Adipocyte (in vitro differentiated cells): ENCODE data around the gene BNIP3.

Experiments used
- DNase-seq: peaks from one replicate; pipeline ENCODE4 v3.0.0-alpha.2; 2015; ENCODE audit warnings: low read depth
- H3K27me3 ChIP-seq: replicated peaks from 2 replicates; pipeline ENCODE4 v1.7.0; 2013; ENCODE audit warnings: mild to moderate bottlenecking, low read length, moderate library complexity; ENCODE audit not compliant: control insufficient read depth, insufficient read depth
- H3K36me3 ChIP-seq: 2 replicates; pipeline ENCODE4 v1.7.0; 2013; ENCODE audit warnings: low read length, mild to moderate bottlenecking, moderate library complexity; ENCODE audit not compliant: control insufficient read depth, insufficient read depth, severe bottlenecking
- H3K4me1 ChIP-seq: 2 replicates; pipeline ENCODE4 v1.7.0; 2013; ENCODE audit warnings: mild to moderate bottlenecking, low read length, moderate library complexity; ENCODE audit not compliant: control insufficient read depth, insufficient read depth
- H3K4me3 ChIP-seq: 2 replicates; pipeline ENCODE4 v1.7.0; 2013; ENCODE audit warnings: mild to moderate bottlenecking, low read length, moderate library complexity
- H3K9ac ChIP-seq: 2 replicates; pipeline ENCODE4 v1.7.0; 2013; ENCODE audit warnings: mild to moderate bottlenecking, low read length, moderate library complexity
- H3K9me3 ChIP-seq: 2 replicates; pipeline ENCODE4 v1.7.0; 2013; ENCODE audit warnings: mild to moderate bottlenecking, low read length, moderate library complexity; ENCODE audit not compliant: control insufficient read depth

Gene BNIP3

DNA sequence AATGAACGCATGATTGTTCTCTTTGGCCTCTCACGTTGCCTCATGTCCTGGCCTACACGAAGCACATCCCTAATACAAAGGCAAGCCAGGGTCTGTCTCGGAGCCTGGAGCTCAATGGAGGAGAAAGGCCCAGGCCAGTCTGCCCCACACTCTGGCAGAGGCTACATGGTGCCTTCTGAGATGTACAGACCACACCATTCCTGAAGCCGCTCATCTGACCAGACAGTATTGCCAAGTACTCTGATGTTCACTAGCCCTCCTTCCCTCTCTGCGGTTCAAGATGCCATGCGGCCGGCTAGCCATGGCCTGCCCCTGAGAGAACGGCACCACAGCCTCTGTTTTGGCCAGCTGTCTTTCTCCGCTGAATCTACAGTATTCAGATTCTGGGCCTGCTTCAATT lies 5.9 kb downstream of the BNIP3 start:
- Histone ChIP-seq H3K4me1 (peaks cover 29% of the 10 kb centered on the region), H3K9ac (no peak overlapping the region), H3K27me3 (no peaks in the 10 kb centered on the region), H3K4me3 (no peak overlapping the region), H3K9me3 (no peaks in the 10 kb centered on the region), H3K36me3 (peaks cover 49% of the 10 kb centered on the region)
- DNase-seq = no peak

DNA sequence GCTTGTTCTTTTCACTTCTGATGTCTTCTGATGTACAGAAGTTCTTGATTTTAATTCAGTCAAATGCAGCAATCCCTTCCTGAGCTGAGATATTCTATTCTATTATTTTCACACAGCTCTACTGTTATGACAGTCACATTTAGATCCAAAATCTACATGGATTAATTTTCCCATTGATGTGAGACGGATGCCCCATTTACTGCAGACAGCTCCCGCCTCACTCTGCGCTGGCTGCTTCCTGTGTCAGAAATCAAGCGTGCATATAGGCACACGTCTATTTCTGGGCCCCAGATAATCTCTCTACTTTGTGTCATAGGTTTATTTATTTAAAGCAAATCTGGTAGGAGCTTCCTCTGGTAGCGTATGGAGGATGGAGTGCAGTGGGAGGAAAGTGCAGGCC lies 6.7 kb downstream of the BNIP3 start:
- Histone ChIP-seq H3K27me3 (no peaks in the 10 kb centered on the region), H3K36me3 (peaks cover 57% of the 10 kb centered on the region), H3K9ac (no peak overlapping the region), H3K9me3 (no peaks in the 10 kb centered on the region), H3K4me3 (no peak overlapping the region), H3K4me1 (peaks cover 29% of the 10 kb centered on the region)
- no peak for DNase-seq

DNA sequence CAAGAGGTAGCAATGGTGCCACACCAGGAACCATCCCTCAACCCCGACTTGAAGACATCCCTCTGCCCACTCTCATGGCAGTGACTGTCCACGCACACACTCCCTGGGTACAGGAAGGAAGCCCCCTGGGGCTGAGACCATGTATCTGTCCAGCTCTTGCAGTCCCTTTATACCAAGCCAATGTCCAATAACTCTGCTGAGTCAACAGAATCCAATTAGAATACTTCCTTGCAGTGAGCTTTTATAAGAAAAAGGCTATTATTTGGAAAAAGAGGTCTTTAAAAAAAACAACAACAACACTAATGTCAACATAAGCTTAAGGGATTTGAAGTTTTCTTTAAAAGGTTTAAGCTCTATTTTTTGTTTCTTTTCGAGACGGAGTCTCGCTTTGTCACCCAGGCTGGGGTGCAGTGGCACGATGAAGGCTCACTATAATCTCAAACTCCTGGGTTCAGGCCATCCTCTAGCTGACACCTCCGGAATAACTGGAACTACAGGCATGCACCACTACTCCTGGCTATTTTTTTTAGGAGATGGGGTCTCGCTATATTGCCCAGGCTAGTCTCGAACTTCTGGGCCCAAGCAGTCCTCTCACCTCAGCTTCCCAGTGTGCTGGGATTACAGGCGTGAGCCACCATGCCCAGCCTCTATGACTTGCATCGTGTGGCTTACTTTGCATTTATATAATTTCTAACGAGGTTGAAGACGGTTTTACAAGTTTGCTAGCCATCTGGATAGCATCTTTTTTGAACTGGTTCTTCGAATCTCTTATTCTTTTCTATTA lies 7.5 kb downstream of the BNIP3 start:
- DNase-seq = no peak
- Histone ChIP-seq H3K4me3 (no peak overlapping the region), H3K36me3 (peaks cover 65% of the 10 kb centered on the region), H3K9ac (no peak overlapping the region), H3K9me3 (no peaks in the 10 kb centered on the region), H3K27me3 (no peaks in the 10 kb centered on the region), H3K4me1 (peaks cover 24% of the 10 kb centered on the region)

DNA sequence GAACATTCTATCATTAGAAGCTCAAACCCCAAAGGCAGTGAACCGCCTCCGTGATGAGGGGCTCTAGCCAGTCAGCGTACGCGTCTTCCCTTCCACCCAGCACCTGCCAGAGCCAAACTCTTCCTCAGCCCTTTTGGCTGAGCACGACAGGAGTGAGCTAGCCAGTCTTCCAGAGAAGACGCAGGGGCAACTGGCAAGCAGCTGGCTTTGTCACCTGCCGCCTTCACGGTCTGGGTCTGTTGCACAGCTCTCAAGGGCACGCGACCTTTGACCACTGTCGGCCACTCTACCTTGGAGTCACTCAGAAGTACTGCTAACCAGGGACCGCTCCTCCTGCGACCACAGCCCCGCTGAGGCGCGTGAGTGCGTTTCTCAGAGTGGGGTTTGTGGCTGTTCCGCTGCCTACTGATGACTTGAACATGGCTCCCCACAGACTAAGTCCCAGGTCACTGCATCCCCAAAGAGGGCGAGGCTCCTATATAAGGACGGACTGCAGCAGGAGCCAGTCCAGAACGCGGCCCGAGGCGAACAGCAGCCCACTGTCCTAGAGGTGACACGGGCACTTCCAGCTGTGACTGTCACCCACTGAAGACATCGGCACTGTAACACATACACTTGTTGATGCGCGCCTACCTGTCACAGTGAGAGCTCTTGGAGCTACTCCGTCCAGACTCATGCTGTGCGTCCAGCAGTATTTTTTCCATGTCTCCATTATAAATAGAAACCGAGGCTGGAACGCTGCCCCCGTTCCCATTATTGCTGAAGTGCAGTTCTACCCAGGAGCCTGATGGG lies 8.4 kb downstream of the BNIP3 start:
- H3K4me1 ChIP-seq = peaks cover 16% of the 10 kb centered on the region
- no peaks in the 10 kb centered on the region for H3K27me3 ChIP-seq
- no peak for DNase-seq
- H3K36me3 ChIP-seq = peaks cover 74% of the 10 kb centered on the region
- no peak overlapping the region for H3K9ac ChIP-seq
- H3K9me3 ChIP-seq = no peaks in the 10 kb centered on the region
- no peak overlapping the region for H3K4me3 ChIP-seq

DNA sequence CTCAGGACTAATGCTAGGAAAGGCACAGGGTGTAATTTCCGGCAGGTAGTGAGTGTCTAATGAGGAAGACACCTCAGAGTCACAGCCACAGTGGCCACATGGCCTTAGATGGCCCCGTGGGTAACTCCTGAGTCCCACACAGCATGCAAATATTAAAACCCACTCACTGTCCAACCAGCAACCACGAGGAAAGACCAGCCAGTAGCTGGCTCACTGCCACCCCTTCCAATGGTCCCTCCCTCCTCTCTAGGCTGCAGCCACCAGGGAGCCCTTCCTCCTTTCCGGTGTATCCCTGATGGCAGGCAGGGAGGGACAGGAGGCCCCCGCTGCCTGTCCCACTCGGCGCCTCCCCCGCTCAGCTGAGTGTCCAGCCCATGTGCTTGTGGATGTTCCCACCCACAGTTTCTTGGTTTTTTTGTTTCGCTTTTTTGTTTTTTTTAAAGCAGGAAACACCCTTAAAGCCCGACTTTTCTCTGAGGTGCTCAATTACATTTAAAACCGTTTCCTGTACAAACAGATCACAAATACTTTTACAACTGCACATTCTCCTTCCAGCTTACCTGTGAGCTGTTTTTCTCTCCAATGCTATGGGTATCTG lies 9.2 kb downstream of the BNIP3 start:
- H3K27me3 ChIP-seq = no peaks in the 10 kb centered on the region
- H3K4me1 ChIP-seq = peaks cover 13% of the 10 kb centered on the region
- DNase-seq = no peak
- H3K9me3 ChIP-seq = no peaks in the 10 kb centered on the region
- H3K36me3 ChIP-seq = peaks cover 77% of the 10 kb centered on the region
- no peak overlapping the region for H3K9ac ChIP-seq
- no peak overlapping the region for H3K4me3 ChIP-seq

DNA sequence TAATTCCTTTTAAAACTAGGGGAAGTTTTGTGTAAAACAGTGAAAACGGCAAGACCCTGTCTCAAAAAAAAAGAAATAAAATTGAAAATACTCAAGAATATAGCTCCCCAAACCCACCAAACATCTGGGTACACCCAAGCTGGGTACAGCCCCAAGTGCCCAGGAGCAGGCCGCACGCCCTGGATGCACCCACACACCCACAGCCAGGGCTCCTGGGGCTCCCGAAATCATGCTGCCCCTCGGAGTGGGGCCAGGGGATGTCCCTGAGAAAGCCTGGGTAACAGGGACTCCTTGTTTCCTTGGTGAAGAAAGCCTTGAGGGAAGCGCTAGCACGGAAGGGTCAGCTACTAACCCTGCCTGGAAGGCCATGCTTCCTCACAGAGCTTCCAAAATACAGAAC lies 10.1 kb downstream of the BNIP3 start:
- H3K36me3 ChIP-seq = peaks cover 83% of the 10 kb centered on the region
- no peaks in the 10 kb centered on the region for H3K27me3 ChIP-seq
- H3K4me3 ChIP-seq = no peak overlapping the region
- peaks cover 13% of the 10 kb centered on the region for H3K4me1 ChIP-seq
- no peak overlapping the region for H3K9ac ChIP-seq
- DNase-seq = no peak
- no peaks in the 10 kb centered on the region for H3K9me3 ChIP-seq

DNA sequence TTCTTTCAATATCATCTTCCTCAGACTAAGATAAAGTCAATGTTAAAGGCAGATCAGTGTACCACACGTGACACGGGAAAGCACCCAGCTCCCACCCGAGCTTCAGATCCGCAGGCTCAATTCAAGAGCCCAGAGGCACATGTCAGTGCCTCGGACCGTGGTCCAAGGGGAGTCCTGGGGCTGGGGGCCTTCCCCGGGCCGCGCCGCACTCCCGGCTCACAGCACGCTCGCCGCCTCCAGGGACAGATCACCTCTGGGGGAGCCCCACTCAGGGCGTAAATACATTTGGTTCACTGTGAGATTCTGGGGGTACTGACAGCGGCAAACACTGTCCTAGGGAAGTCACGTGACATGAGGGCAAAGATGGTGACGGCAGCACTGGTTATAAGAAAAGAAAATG lies 10.8 kb downstream of the BNIP3 start:
- Histone ChIP-seq H3K9ac (no peak overlapping the region), H3K27me3 (no peaks in the 10 kb centered on the region), H3K4me1 (peaks cover 13% of the 10 kb centered on the region), H3K36me3 (peaks cover 86% of the 10 kb centered on the region), H3K4me3 (no peak overlapping the region), H3K9me3 (no peaks in the 10 kb centered on the region)
- no peak for DNase-seq

DNA sequence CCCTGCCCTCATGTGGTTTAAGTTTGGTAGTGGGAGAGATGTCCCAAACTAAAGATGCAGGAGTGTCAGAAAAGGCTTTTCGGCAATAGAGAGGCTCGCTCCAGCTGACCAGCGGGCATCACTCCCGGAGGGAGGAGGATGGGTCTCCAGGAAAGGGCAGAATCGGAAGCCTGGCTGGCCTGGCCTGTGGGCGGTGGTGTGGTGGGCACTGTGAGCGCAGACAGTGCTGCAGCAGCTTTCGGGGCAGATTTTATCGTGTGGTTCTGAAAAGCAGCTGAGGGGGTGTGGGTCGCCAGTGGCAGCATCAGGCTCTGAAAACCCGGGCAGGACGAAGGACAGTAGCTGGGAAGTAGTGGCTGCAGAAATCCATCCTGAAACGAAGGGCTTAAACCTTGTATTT lies 12.8 kb downstream of the BNIP3 start:
- Histone ChIP-seq H3K9ac (no peak overlapping the region), H3K9me3 (no peaks in the 10 kb centered on the region), H3K36me3 (peaks cover 81% of the 10 kb centered on the region), H3K27me3 (no peaks in the 10 kb centered on the region), H3K4me1 (peaks cover 13% of the 10 kb centered on the region), H3K4me3 (no peak overlapping the region)
- no peak for DNase-seq

DNA sequence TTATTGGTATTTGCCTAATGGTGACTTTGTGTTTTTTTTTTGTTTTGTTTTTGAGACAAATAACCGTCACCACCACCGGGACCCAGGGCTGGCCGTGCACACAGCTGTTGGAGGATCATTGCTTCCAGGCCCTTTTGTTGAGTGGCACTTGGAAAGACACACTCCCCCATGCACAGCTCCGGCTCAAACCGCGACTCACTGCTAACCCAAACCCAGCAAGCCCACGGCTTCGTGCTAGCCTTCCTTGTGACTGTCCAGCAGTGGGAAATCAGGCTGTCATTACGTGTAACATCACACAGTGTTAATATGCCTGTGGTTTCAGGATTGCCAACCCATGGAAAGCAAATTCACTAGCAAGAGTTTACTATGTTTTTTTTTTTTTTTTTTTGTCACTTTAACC lies 17.4 kb downstream of the BNIP3 start:
- no peaks in the 10 kb centered on the region for H3K27me3 ChIP-seq
- H3K9ac ChIP-seq = no peak overlapping the region
- no peaks in the 10 kb centered on the region for H3K4me1 ChIP-seq
- no peak overlapping the region for H3K4me3 ChIP-seq
- H3K9me3 ChIP-seq = no peaks in the 10 kb centered on the region
- DNase-seq = no peak
- peaks cover 46% of the 10 kb centered on the region for H3K36me3 ChIP-seq

DNA sequence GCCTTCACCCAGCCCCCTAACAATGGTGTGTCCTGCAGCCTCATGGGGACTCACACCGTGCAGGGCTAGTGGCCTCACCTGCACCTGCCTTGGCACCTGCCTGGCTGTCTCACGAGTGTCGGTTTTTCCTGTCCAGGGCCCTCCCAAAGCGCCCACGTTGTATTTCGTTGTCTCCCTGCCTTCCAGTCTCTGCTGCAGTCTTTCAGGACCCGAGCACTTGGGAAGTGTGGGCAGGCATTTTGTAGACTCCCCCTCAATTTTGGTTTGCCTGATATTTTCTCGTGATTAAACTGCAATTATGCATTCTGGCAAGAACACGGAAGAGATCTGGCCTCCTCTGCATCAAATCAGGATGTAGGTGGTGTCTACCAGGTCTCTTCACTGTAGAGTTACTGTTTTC lies 17.9 kb downstream of the BNIP3 start:
- no peak overlapping the region for H3K4me3 ChIP-seq
- H3K4me1 ChIP-seq = no peaks in the 10 kb centered on the region
- H3K9me3 ChIP-seq = no peaks in the 10 kb centered on the region
- DNase-seq = no peak
- no peaks in the 10 kb centered on the region for H3K27me3 ChIP-seq
- H3K36me3 ChIP-seq = peaks cover 41% of the 10 kb centered on the region
- H3K9ac ChIP-seq = no peak overlapping the region

DNA sequence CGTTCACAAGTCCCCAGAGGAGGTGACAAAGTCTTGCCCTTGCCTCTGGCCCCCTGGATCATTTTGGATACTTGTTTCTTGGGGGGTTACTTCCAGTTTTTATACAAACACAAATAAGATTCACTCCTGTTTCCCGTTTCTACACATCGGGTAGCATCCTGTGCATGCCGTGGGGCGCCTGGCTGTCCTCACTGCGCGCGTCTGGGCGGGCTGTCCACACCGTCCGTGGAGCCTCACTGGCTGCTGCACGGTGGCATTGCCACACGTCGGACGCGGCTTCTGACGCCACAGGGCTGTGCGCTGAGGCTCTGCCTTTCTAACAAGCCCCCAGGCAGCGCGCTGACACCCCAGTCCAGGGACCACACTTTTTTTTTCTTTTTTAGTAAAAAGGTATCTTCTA lies 18.4 kb downstream of the BNIP3 start:
- peaks cover 36% of the 10 kb centered on the region for H3K36me3 ChIP-seq
- no peak overlapping the region for H3K9ac ChIP-seq
- no peaks in the 10 kb centered on the region for H3K9me3 ChIP-seq
- DNase-seq = no peak
- no peak overlapping the region for H3K4me3 ChIP-seq
- H3K4me1 ChIP-seq = no peaks in the 10 kb centered on the region
- no peaks in the 10 kb centered on the region for H3K27me3 ChIP-seq
